GM18508 (cell line): ENCODE data around the gene SUCLG1.

Experiments
- ATAC-seq: cut with Tn5 transposase; IDR thresholded peaks from one replicate; pipeline ENCODE4 v1.9.1; 2021; ENCODE audit warnings: moderate number of reproducible peaks; ENCODE audit not compliant: insufficient read depth, unreplicated experiment

The SUCLG1 gene

GRCh38 chr2:84459018-84459943 lies at the start of gene SUCLG1:
Gene SUCLG1 (minus strand): TSS chr2:84459280. CDS start chr2:84459269, 11 bp downstream.
- ATAC-seq, result peak; percentile 83

GRCh38 chr2:84498150-84498799 lies 39.2 kb upstream of the SUCLG1 start:
- ATAC-seq, result no peak

- no peak for ATAC-seq
These were observed 38.2 kb upstream of the SUCLG1 start for GRCh38 chr2:84497285-84497684.

GRCh38 chr2:84496386-84496785 lies 37.3 kb upstream of the SUCLG1 start:
- no peak for ATAC-seq

- ATAC-seq, result peak; percentile 70
These were observed 36.6 kb upstream of the SUCLG1 start for GRCh38 chr2:84495539-84496146.

GRCh38 chr2:84494070-84494469 lies 35.0 kb upstream of the SUCLG1 start:
- no peak for ATAC-seq

- no peak for ATAC-seq
These were observed 34.4 kb upstream of the SUCLG1 start for GRCh38 chr2:84493514-84493913.

- no peak for ATAC-seq
These were observed 33.5 kb upstream of the SUCLG1 start for GRCh38 chr2:84492571-84492970.

- ATAC-seq, result no peak
These were observed 32.7 kb upstream of the SUCLG1 start for GRCh38 chr2:84491741-84492140.

- ATAC-seq, result no peak
These were observed 32.2 kb upstream of the SUCLG1 start for GRCh38 chr2:84491256-84491655.

- ATAC-seq, result no peak
These were observed 28.4 kb upstream of the SUCLG1 start for GRCh38 chr2:84487298-84487996.

- no peak for ATAC-seq
These were observed 27.5 kb upstream of the SUCLG1 start for GRCh38 chr2:84486441-84487115.

- no peak for ATAC-seq
These were observed 24.2 kb upstream of the SUCLG1 start for GRCh38 chr2:84483320-84483719.

GRCh38 chr2:84482603-84483002 lies 23.5 kb upstream of the SUCLG1 start:
- ATAC-seq, result no peak

GRCh38 chr2:84481702-84482101 lies 22.6 kb upstream of the SUCLG1 start:
- ATAC-seq, result no peak

- ATAC-seq, result no peak
These were observed 19.8 kb upstream of the SUCLG1 start for GRCh38 chr2:84478867-84479266.

- no peak for ATAC-seq
These were observed 18.8 kb upstream of the SUCLG1 start for GRCh38 chr2:84477886-84478285.

- ATAC-seq, result no peak
These were observed 15.1 kb upstream of the SUCLG1 start for GRCh38 chr2:84474176-84474575.

- ATAC-seq, result no peak
These were observed 13.9 kb upstream of the SUCLG1 start for GRCh38 chr2:84472856-84473565.
